GM21825 (cell line): ENCODE data around the gene PBXIP1.

Experiments
- ATAC-seq: cut with Tn5 transposase; IDR thresholded peaks from one replicate; pipeline ENCODE4 v1.9.1; 2021; ENCODE audit warnings: mild to moderate bottlenecking, moderate library complexity; ENCODE audit not compliant: unreplicated experiment

PBXIP1 gene

DNA sequence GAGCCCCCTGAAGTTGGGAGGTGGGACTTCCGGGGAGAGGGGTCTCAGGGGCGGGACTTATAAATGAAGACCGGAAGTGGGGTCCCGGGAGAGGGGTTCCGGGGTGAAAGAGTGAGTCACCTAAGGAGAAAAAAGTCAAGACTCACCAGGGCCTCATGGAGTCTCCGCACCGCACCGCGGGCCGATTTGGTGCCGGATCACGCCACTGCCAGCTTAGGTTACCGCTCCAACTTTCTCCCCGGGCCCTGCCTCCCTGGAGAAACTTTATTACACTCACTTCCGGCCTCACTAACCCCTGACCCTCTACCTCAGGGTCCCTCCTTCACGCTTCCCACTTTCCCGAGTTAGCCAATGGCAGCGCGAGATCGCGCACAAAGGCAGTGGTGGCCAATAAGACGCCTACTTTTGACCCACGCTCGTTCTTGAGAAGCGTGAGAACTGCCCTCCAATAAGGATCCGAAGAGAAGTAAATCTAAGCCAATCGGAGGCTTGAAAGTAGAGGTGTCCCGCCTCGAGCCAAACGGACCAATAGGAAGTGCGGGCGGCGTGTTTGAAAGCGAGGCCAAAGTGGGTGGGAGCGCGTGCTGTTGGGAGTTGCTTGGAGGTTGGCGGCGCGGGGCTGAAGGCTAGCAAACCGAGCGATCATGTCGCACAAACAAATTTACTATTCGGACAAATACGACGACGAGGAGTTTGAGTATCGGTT is 18.4 kb upstream of the PBXIP1 start, which contains the start of gene CKS1B:
Gene CKS1B (plus strand): TSS at position 580 of the 706 bp plus-strand sequence. CDS start 65 bp downstream, at position 645.
- peak; percentile 71 for ATAC-seq

GRCh38 chr1:154973344-154974101 is 17.6 kb upstream of the PBXIP1 start:
- peak; percentile 22 for ATAC-seq

- ATAC-seq = no peak
Measured at GRCh38 chr1:154972517-154973343, 16.8 kb upstream of the PBXIP1 start.

- ATAC-seq = no peak
Measured at GRCh38 chr1:154972213-154972516, 16.3 kb upstream of the PBXIP1 start.

DNA sequence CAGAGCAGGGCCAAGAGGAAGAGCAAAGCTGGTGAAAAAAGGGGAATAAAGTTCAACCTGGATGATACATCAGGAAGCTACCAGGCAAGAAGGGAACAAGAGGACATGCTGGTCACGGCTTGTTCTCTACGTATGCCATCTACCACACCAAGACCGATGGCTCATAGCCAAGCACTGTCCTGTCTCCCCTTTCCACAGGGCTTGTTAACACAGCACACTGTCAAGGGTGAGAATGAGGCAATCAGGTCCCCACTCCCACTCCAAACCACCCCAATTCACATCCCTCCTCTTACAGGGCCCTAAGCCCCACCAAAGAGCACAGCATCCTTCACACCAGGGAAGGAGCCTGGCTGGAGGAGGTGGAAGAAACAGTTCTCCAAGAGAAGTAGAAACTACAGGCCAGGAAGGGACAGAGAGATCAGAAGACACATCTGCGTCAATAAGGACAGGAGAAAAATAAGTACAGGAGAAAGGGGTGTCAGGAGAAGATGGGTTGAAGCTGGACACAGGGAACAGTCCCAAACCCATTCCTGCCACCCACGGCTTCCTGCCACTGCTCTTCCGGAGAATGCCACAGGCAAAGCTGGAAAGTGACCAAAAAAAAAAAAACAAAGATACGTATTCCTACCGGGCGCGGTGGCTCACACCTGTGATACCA is 15.6 kb upstream of the PBXIP1 start:
- ATAC-seq = no peak

GRCh38 chr1:154970631-154971340 is 14.9 kb upstream of the PBXIP1 start, which contains the start of gene SHC1:
TSS of gene SHC1 (minus strand) at chr1:154970747. CDS start at chr1:154970526, 221 bp downstream.
- ATAC-seq = peak; percentile 22

DNA sequence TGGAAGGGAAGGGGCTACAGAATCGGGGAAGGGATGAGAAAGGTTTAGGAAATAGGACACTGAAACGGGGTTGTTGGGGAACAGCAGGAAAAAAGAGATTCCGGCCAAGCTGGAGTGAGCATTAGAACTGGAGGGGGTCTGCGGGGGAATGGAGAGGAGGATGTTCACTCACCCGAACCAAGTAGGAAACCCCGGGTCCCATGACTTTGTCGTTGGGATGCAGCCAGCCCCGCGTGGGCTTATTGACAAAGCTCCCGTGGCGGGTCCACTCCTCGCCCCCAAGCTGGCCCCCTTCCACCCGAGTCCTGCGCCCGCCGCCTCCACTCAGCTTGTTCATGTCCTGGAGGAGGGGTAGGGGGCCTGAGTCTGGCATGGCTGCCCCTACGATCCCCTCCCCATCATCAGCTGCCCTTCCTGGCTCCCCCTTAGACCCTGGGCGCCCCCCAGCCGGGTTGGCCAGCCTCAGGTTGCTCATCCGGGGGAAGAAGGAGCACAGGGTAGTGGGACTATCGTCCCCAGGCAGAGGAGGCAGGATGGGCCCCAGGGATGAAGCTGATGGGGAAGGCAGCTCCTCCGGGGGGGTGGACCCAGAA is 14.1 kb upstream of the PBXIP1 start:
- ATAC-seq = no peak

DNA sequence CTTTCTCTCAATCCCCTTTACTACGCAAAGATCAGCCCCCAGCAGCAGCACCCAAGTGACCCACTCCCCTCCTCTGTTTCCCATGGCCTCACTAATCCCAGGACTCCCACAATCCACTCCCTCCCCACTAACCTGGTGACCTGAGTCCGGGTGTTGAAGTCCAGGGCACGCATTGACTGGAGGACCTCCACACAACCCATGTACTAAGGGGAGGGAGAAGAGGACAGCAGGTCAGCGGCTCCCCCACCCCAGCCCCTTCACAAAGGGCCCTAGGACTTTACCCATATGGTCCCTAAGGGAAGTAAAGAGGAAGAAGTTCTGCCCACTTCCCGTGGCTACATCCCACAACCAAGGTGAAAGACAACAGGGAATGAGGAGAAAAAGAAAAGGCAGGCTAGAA is 13.3 kb upstream of the PBXIP1 start:
- ATAC-seq = no peak

GRCh38 chr1:154968731-154969130 is 12.8 kb upstream of the PBXIP1 start:
- no peak for ATAC-seq

- ATAC-seq = no peak
Measured at GRCh38 chr1:154967331-154967950, 11.5 kb upstream of the PBXIP1 start.

- no peak for ATAC-seq
Measured at GRCh38 chr1:154966111-154966510, 10.2 kb upstream of the PBXIP1 start.

- no peak for ATAC-seq
Measured at GRCh38 chr1:154964359-154964758, 8.5 kb upstream of the PBXIP1 start.

- ATAC-seq = no peak
Measured at GRCh38 chr1:154963643-154964042, 7.7 kb upstream of the PBXIP1 start.

DNA sequence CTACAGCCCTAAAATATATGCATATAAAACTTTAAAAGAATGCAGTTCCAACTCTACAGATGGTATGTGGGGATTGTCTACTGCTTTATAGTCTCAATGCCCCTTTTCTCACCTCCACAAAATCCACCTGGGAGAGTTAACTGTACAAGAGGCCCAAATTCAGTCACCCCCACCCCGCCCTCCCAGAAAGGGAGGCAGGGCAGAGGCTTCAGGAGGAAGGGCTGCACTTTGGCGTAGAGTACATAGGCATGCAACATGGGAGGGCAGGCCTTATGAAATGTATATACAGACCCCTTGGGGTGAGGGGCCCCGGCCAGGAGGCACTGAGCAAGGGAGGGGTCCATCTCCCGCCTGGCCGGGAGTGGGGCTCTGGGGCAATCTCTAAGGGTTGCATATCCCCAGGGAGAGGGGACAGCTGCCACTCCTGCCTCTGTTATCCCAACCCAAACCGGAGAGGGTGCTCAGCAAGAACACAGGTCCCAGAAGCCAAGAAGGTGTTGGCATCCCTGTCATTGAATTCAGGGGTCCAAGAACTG is 7.0 kb upstream of the PBXIP1 start:
- no peak for ATAC-seq

- ATAC-seq = no peak
Measured at GRCh38 chr1:154962156-154962749, 6.4 kb upstream of the PBXIP1 start.

- ATAC-seq = peak; percentile 71
Measured at GRCh38 chr1:154961207-154962155, 5.6 kb upstream of the PBXIP1 start, which contains the start of gene PYGO2. TSS of gene PYGO2 (minus strand) at chr1:154961782. CDS start at chr1:154961576, 206 bp downstream.

DNA sequence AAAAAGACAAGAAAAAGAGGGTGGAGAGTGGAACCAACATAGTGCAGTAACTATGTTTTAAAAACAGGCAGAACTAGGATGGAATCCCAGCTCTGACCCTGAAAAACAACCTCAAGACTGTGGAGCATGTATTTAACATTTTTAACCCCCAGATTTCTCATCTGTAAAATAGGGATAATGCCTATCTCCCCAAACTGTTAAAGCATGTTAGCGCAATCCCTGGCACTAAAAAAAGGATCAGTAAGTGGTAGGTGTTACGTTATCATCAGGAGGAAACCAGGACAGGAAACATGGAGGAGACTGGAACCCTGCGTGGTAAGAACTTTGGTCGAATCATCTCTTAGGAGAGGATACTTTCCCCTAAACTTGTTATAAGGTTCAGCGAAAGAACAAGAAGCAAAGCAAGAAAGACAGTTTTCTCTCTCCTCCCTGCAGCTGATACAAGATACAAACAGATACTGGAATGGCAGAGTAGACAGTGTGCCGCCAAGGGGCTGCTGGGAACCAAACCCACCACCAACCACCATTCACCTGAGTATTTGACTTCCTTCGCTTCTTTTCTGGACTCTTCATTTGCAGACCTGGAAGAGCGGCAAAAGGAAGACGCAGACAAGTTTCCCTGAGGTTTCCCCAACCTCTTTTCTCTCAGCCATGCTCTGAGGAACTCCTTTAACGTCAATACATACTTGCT is 4.7 kb upstream of the PBXIP1 start:
- no peak for ATAC-seq
